HG03139 (cell line): ENCODE measurements around the gene CDY1.
"Not testable (repeated sequence)": the region's sequence is repeated elsewhere in the genome, so short reads cannot be mapped to it uniquely, and the experiment has no call there.

Source experiments
- ATAC-seq: cut with Tn5 transposase; IDR thresholded peaks from one replicate; pipeline ENCODE4 v1.9.1; 2021; ENCODE audit not compliant: unreplicated experiment

Gene CDY1, protein sequence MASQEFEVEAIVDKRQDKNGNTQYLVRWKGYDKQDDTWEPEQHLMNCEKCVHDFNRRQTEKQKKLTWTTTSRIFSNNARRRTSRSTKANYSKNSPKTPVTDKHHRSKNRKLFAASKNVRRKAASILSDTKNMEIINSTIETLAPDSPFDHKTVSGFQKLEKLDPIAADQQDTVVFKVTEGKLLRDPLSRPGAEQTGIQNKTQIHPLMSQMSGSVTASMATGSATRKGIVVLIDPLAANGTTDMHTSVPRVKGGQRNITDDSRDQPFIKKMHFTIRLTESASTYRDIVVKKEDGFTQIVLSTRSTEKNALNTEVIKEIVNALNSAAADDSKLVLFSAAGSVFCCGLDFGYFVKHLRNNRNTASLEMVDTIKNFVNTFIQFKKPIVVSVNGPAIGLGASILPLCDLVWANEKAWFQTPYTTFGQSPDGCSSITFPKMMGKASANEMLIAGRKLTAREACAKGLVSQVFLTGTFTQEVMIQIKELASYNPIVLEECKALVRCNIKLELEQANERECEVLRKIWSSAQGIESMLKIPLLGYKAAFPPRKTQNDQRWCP

DNA sequence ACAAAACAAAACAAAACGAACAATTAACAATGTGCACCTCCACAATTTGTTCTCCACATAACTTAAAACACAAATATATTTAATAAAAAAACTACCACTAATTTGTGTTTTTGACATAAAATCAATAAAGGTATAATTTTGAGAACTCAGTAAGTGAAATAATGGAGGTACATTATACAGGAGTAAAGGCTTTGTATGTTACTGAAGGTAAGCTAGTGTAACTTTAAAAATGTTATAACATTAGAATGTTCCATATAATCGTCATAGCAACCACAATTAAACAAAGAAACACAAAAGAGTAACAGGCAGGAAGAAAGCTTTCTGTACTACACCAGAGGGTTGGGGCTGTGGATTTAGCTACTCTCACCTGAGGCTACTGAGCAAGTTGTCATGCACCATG, at the start of gene CDY1:
Gene CDY1 (plus strand): TSS at position 301 of the 400 bp plus-strand sequence. CDS start 326 bp downstream, outside the sequence.
- ATAC-seq = not testable (repeated sequence)

- not testable (repeated sequence) for ATAC-seq
Observed at GRCh38 chrY:25593336-25593735, 28.6 kb upstream of the CDY1 start.

- not testable (repeated sequence) for ATAC-seq
Observed at GRCh38 chrY:25620209-25620608, 1.7 kb upstream of the CDY1 start.

DNA sequence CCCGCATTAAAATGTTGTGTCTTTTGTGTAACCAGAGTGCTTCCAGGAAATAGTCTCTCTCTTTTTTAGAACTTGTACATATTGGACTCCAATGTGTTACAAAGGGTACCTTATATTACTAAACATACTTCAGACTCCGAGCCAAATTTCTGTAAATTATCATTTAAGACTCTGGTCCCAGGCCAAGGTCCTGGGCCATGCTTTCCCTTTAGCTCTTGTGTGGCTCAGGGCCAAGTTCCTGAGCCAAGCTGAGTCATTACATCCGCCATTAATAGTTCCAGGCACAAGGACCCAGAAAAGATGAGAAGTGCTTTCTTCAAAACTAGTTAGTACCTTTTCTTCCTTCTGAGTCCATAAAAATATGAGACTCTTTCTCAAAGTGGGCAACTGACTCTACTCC, 4.6 kb downstream of the CDY1 start:
- not testable (repeated sequence) for ATAC-seq

GRCh38 chrY:25630383-25631112, 8.6 kb downstream of the CDY1 start:
- not testable (repeated sequence) for ATAC-seq

GRCh38 chrY:25639852-25640251, 17.9 kb downstream of the CDY1 start:
- ATAC-seq = not testable (repeated sequence)

DNA sequence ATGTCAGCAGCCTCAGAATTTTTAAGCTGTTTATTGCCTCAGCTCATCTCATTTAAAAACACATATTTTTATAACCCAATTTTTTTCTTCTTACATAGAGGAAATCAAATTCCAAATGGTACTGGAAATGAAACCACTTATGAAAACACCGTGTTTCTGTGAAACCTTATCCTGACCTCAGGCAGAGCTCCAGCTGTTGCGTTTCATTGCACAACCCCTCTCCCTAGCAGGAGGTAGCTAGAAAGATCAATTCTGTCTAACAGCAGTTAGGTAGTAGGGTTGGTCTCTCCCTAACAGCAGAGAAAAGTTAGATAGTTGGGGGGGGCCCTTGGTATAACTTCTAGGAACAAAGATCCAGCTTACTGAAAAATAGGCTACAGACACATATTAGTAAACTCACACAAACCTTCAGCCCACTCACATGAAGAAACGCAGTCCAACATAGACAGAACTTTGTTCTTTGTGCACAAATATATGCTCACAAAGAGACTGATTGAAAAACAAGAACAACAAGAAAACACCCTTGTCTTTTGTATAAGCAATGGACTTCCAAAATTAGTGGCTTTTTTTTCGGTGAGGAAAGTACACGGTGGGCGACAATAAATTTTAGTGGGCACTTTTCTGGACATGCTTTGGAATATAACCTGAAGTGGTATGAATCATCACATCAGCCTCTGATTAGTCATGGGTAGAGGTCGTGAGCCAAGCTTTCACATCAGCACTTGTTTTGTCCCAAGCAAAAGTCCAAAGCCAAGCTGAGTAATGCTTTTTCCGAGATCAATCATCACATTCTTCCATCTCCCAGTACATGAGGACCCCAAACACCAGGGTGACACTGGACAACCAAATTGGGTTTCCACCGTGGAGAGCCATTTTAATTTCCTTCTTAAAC, 21.4 kb downstream of the CDY1 start:
- ATAC-seq = not testable (repeated sequence)
